HepG2 (cell line): ENCODE measurements around the gene COG1.

Experiments
- JUND ChIP-seq: sonication (generic); formaldehyde crosslinking; IDR thresholded peaks from 2 replicates; pipeline ENCODE4 v1.8.0; 2022; ENCODE audit warnings: mild to moderate bottlenecking, missing genetic modification reagents
- SIX1 ChIP-seq: sonication (generic); formaldehyde crosslinking; IDR thresholded peaks from 2 replicates; pipeline ENCODE4 v1.4.0; 2020; ENCODE audit warnings: missing genetic modification reagents, borderline replicate concordance
- TF ChIP-seq, protein P1 (sequence below), 2 experiments: IDR thresholded peaks; 2 replicates each; pipeline ENCODE4 v1.6.1; 2011 to 2012; ENCODE audit warnings: low read length in 2 of 2, borderline replicate concordance in 1 of 2, low read depth in 1 of 2, mild to moderate bottlenecking in 1 of 2, moderate library complexity in 1 of 2

DNA sequence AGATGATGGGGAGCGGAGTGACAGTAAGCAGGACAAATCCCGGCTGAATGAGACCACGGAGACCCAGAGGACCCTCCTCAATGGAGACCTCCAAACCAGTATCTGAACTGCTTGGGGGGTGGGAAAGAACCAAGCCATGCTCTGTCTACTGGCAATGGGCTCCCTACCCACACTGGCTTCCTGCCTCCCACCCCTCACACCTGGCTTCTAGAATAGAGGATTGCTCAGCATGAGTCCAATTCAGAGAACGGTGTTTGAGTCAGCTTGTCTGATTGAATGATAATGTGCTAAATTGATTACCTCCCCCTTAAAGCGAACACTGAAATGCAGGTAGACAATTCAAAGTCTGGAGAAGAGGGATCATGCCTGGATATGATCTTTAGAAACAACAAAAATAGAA lies 22.5 kb upstream of the COG1 start:
- TF ChIP-seq, protein P1, sequence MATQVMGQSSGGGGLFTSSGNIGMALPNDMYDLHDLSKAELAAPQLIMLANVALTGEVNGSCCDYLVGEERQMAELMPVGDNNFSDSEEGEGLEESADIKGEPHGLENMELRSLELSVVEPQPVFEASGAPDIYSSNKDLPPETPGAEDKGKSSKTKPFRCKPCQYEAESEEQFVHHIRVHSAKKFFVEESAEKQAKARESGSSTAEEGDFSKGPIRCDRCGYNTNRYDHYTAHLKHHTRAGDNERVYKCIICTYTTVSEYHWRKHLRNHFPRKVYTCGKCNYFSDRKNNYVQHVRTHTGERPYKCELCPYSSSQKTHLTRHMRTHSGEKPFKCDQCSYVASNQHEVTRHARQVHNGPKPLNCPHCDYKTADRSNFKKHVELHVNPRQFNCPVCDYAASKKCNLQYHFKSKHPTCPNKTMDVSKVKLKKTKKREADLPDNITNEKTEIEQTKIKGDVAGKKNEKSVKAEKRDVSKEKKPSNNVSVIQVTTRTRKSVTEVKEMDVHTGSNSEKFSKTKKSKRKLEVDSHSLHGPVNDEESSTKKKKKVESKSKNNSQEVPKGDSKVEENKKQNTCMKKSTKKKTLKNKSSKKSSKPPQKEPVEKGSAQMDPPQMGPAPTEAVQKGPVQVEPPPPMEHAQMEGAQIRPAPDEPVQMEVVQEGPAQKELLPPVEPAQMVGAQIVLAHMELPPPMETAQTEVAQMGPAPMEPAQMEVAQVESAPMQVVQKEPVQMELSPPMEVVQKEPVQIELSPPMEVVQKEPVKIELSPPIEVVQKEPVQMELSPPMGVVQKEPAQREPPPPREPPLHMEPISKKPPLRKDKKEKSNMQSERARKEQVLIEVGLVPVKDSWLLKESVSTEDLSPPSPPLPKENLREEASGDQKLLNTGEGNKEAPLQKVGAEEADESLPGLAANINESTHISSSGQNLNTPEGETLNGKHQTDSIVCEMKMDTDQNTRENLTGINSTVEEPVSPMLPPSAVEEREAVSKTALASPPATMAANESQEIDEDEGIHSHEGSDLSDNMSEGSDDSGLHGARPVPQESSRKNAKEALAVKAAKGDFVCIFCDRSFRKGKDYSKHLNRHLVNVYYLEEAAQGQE (IDR thresholded peaks at IDR 0.05; ENCODE audit: borderline replicate concordance in 1 of 2, low read depth in 1 of 2, low read length in 2 of 2), result no peak
- TF ChIP-seq JUND (CRISPR knock-in tag) (no peak), SIX1 (CRISPR knock-in tag) (no peak)
